Body of pancreas (tissue), 4 donors: ENCODE data around the gene ABLIM1. TPM values are rescaled to one million over a fixed set of nuclear protein-coding genes. Genes with fewer than 3 reads are reported as not detected.
A peak's percentile ranks its signal among the peaks of the same experiment; 100 is the strongest.

ENCODE experiments used
- ATAC-seq: fragments of 150-250 bp; one replicate; pipeline ENCODE4 v1.9.1; 2016
- DNase-seq, 4 donors: peaks; one replicate each; pipeline ENCODE4 v3.0.0-alpha.2; 2019
- H3K27ac ChIP-seq, 4 donors: fragments of 200-600 bp; sonication (generic); 1 replicate in 3 of 4; 2 replicates in 1 of 4; pipeline versions ENCODE4 v1.5.1 to v1.6.1; 2016 to 2019; ENCODE audit warnings: mild to moderate bottlenecking in 1 of 4, mixed read lengths in 1 of 4, moderate library complexity in 1 of 4
- H3K27me3 ChIP-seq, 2 donors: fragments of 200-600 bp; sonication (generic); one replicate each; pipeline ENCODE4 v1.6.0; 2016; ENCODE audit warnings: mild to moderate bottlenecking in 1 of 2
- H3K36me3 ChIP-seq, 2 donors: fragments of 200-600 bp; sonication (generic); replicated peaks in 1 of 2; 2 replicates each; pipeline ENCODE4 v1.5.1; 2016; ENCODE audit warnings: low read depth in 2 of 2; ENCODE audit not compliant: insufficient read depth in 1 of 2
- H3K4me1 ChIP-seq: fragments of 200-600 bp; sonication (generic); one replicate; pipeline ENCODE4 v1.6.0; 2016
- H3K4me3 ChIP-seq, 2 donors: fragments of 200-600 bp; sonication (generic); 1 replicate in 1 of 2; 2 replicates in 1 of 2; pipeline ENCODE4 v1.5.1; 2016 to 2019
- H3K9me3 ChIP-seq, 3 donors: fragments of 200-600 bp; sonication (generic); 1 replicate in 2 of 3; 2 replicates in 1 of 3; pipeline ENCODE4 v1.5.1; 2016
- CTCF ChIP-seq, 7 experiments: fragments of 450-650 bp in 4 of 7; fragments of 200-600 bp in 3 of 7; sonication (generic) in 3 of 7; IDR thresholded peaks; one replicate each; pipeline ENCODE4 v1.5.1; 2016 to 2019; ENCODE audit warnings: antibody characterized with exemption in 7 of 7
- POLR2A ChIP-seq, 3 donors: fragments of 450-650 bp; IDR thresholded peaks; one replicate each; pipeline ENCODE4 v1.6.1; 2016; ENCODE audit warnings: antibody characterized with exemption in 3 of 3, mild to moderate bottlenecking in 2 of 3
- WGBS, 2 donors: methylation state at CpG; one replicate each; pipeline ENCODE4 v1.1.5; 2017; 5-methylcytosine and 5-hydroxymethylcytosine counted together
- intact Hi-C: fragments of 100-400 bp; cut with DNase I; formaldehyde crosslinking; loops from one replicate; pipeline ENCODE4 v1.15.1; 2023
- total RNA-seq, 2 donors: library from RNA; depleted of rRNA; stranded (reverse); fragments of >200 nt; gene quantifications; one replicate each; pipeline ENCODE4 v1.1.0, GENCODE V29; 2016

Gene ABLIM1
- total RNA-seq, 2 donors from 2014 or later, result 34.6 to 54.7 TPM

GRCh38 chr10:114635101-114635500 is 23.0 kb downstream of the ABLIM1 start:
- ATAC-seq, result peak; percentile 22
- 49 to 54% methylated on average over 7 of the region's 7 CpGs for WGBS, 2 donors
- peak overlapping the region; percentile 55 to 82 (median 66) for H3K27ac ChIP-seq
- peaks cover 36% of the 10 kb centered on the region for H3K4me1 ChIP-seq
- H3K36me3 ChIP-seq, result no peaks in the 10 kb centered on the region
- H3K4me3 ChIP-seq, result no peak overlapping the region
- DNase-seq, result no peak
- no peaks in the 10 kb centered on the region for H3K9me3 ChIP-seq
- TF ChIP-seq POLR2A (IDR thresholded peaks at IDR 0.05) (no peak), CTCF (IDR thresholded peaks at IDR 0.05) (no peak)
- intact Hi-C loops, result no loop called here
- H3K27me3 ChIP-seq, result no peaks in the 10 kb centered on the region

- peaks cover 36% of the 10 kb centered on the region for H3K4me1 ChIP-seq
- TF ChIP-seq CTCF (IDR thresholded peaks at IDR 0.05) (no peak), POLR2A (IDR thresholded peaks at IDR 0.05) (no peak)
- H3K27ac ChIP-seq, result peak overlapping the region; percentile 57 to 82 (median 66)
- peak; percentile 55 to 77 (median 67) for DNase-seq
- no peaks in the 10 kb centered on the region for H3K27me3 ChIP-seq
- H3K36me3 ChIP-seq, result no peaks in the 10 kb centered on the region
- peak; percentile 74 for ATAC-seq
- H3K4me3 ChIP-seq, result no peak overlapping the region
- WGBS, 2 donors, result 35 to 51% methylated on average over 4 of the region's 4 CpGs
- intact Hi-C loops, result no loop called here
- H3K9me3 ChIP-seq, result no peaks in the 10 kb centered on the region
Measured at GRCh38 chr10:114634609-114634979, 23.5 kb downstream of the ABLIM1 start.

GRCh38 chr10:114632869-114633715 is 25.0 kb downstream of the ABLIM1 start:
- H3K4me1 ChIP-seq, result peaks cover 36% of the 10 kb centered on the region
- peak in 3 of 4 donors; percentile 23 to 31 (median 26) for DNase-seq
- WGBS, 2 donors, result 70 to 72% methylated on average over 13 of the region's 13 CpGs
- no peaks in the 10 kb centered on the region for H3K9me3 ChIP-seq
- no peaks in the 10 kb centered on the region for H3K27me3 ChIP-seq
- intact Hi-C loops, result no loop called here
- TF ChIP-seq CTCF (IDR thresholded peaks at IDR 0.05) (no peak), POLR2A (IDR thresholded peaks at IDR 0.05) (no peak)
- H3K4me3 ChIP-seq, result no peak overlapping the region
- H3K36me3 ChIP-seq, result no peaks in the 10 kb centered on the region
- peak overlapping the region; percentile 18 to 82 (median 72) for H3K27ac ChIP-seq
- ATAC-seq, result peak; percentile 9

- no peaks in the 10 kb centered on the region for H3K36me3 ChIP-seq
- H3K27ac ChIP-seq, result peak overlapping the region; percentile 40 to 82 (median 72)
- intact Hi-C loops, result no loop called here
- WGBS, 2 donors, result 3% methylated on average over 31 to 53 of the region's 53 CpGs
- H3K4me1 ChIP-seq, result peaks cover 36% of the 10 kb centered on the region
- ATAC-seq, result peak; percentile 58
- TF ChIP-seq POLR2A (IDR thresholded peaks at IDR 0.05) (peak in 2 of 3 donors; percentile 54 to 58), CTCF (IDR thresholded peaks at IDR 0.05) (no peak)
- H3K9me3 ChIP-seq, result no peaks in the 10 kb centered on the region
- H3K4me3 ChIP-seq, result peak overlapping the region in 1 of 2 donors; percentile 51
- H3K27me3 ChIP-seq, result no peaks in the 10 kb centered on the region
- DNase-seq, result peak; percentile 41 to 54 (median 48)
Measured at GRCh38 chr10:114631666-114632417, 26.2 kb downstream of the ABLIM1 start.
